ENCODE results near the gene C1QTNF1.

C1QTNF1 gene

GRCh38 chr17:79042421-79043190 is 18.6 kb downstream of the C1QTNF1 start:
- FAIRE-seq, result no peak

DNA sequence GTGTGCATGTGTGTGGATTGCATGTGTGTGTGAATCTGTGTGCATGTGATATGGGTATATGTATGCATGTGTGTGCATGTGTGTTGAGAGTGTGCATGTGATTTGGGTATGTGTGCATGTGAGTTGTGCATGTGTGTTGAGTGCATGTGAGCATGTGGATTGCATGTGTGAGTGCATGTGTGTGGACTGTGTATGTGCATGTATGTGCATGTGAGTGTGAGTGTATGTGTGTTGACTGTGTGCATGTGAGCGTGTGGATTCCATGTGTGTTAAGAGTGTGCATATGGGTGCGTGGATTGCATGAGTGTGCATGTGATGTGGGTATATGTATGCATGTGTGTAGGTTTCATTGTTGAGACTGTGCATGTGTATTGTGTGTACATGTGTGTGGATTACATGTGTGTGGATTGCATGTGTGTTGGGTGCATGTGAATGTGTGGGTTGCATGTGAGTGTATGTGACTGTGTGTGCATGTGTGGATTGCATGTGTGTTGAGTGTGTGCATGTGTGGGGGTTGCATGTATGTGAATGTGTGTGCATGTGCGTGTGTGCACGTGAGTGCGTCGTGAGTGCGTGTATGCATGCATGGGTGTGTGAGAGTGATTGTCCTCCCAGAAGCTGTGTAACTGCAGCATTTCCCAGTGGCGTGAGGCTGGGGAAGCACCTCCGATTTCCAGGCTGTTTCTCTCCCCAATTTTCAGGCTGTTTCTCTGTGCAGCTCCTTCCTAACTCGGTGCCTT is 19.4 kb downstream of the C1QTNF1 start:
- FAIRE-seq, result no peak

- FAIRE-seq, result no peak
These were observed 20.0 kb downstream of the C1QTNF1 start for GRCh38 chr17:79043931-79044320.

DNA sequence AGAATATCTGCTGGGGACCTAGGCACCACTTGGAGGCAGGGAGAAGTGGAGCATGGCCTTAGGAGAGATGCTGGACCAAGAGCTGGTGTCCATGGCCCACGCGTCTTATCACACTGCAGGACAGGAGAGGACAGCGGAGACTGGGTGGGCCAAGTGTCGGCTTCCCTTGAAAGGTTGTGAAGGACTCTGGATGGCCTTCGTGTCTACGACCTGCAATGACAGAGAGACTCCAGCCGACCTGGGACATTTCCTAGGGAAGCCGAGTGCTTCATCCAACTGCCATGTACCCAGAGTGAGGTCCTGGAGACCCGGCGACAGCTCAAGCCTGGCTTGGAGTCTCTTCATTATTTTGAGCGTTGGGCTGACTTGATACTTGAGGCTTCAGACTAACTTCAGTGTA is 20.5 kb downstream of the C1QTNF1 start:
- FAIRE-seq, result no peak

DNA sequence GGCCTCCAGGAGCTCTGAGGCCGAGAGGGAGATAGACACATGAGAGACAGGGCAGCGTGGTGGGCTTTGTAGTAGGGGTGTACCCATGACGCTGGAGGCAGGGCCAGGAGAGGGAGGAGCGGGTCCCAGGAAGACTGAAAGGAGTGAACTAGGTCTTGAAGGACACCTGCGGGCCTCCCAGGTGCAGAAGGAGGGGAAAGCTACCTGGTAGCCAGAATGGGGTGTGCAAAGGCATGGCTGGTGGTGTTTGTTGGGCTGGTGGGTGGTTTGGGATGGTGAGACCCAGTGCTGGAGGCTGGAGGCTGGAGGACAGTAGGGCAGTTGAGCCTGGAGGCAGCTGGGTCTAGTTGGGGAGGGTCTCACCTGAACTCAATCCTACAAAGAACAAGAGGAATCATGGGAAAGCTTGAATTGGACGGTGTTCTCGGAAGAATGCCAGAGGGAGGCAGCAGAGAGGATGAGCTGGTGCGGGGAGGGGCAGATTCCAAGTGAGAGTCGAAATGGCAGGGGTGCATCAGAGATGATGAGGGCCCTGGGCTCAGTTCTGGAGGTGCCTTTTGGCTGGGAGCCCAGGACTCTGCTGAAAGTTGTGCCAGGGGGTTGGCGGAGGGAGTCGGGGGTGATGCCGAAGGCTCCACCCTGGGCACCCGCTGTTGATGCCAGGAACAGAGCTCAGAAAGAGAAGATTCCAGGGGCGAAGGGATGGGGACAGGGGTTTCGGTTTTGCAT is 21.2 kb downstream of the C1QTNF1 start:
- no peak for FAIRE-seq

DNA sequence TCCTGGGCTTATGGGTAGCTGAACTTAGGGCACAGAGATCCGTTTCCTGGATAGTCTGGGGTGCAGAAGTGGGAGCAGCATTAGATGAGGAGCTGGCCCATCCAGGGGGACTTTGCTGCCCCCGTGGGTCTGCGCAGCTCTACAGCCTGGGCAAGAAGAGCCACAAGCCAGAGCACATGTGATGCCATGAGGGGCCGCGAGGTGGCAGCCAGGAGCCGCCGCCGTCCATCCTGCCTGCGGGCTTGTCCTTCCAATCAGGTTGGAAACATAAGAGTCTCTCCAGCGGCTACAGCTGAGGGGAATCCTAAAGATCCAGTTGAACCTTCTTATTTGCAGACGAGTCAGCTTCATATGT is 21.9 kb downstream of the C1QTNF1 start:
- no peak for FAIRE-seq

DNA sequence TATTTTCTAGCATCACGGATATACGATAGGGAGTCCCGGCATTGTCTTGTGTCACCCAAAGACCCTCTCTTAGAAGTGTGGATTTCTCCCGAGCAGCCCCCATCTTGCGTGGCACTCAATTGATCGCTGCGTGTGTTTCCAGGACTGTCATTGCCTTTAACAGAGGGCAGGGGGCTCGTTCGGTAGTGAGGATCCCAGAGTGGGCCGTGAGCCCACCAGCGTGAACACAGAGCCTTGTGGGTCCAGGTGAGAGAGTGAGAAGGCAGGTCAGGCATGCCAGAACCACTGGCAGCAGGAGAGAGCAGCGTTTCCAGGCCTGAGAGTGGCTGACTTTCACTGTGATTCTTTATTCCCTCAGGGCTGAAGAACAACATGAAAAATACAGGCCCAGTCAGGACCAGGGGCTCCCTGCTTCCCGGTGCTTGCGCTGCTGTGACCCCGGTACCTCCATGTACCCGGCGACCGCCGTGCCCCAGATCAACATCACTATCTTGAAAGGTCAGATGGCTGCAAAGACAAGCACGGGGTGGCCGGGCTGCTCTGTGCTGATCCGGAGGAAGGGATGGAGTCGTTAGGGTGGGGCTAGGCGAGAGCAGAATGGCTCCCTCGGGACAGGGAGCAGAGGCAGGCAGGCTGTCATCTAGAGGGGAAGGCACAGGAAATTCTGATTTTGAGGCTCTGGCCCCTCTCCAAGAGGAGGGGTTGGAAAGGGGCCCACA is 22.4 kb downstream of the C1QTNF1 start:
- no peak for FAIRE-seq

- FAIRE-seq, result no peak
These were observed 22.9 kb downstream of the C1QTNF1 start for GRCh38 chr17:79046916-79047280.

DNA sequence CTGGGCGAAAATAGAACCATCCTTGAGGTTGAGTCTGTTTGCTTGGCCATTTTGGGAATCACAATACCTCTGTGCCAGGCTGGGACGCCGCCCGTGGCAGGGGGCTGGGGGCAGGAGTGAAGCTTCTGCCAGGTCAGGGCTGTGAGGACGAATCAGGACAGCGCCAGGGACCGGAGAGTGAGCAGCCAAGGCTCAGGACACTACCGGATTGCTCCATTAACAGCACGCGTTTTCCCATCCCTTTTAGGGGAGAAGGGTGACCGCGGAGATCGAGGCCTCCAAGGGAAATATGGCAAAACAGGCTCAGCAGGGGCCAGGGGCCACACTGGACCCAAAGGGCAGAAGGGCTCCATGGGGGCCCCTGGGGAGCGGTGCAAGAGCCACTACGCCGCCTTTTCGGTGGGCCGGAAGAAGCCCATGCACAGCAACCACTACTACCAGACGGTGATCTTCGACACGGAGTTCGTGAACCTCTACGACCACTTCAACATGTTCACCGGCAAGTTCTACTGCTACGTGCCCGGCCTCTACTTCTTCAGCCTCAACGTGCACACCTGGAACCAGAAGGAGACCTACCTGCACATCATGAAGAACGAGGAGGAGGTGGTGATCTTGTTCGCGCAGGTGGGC is 23.4 kb downstream of the C1QTNF1 start:
- FAIRE-seq, result no peak

- FAIRE-seq, result no peak
These were observed 24.2 kb downstream of the C1QTNF1 start for GRCh38 chr17:79047923-79048825.

- no peak for FAIRE-seq
These were observed 25.1 kb downstream of the C1QTNF1 start for GRCh38 chr17:79048826-79049755.

DNA sequence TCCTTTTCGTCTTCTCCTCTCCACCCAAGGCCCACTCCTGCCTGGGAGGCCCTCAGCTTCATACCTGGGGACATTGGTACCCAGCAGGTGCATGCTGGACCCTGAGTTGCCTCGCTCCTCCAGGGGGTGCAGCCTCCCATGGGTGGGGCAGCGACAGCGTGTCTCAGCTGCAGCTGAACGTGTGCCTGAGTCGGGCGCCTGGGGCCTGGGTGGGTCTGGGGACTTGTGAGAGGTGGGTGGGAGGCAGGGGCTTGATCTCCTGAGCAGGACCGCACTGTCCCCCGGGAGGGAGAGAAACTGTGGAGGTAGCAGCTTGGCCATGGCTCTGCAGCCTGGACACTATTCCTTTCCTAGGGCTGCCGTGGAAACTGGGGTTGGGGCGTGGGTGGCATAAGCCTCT is 25.9 kb downstream of the C1QTNF1 start:
- no peak for FAIRE-seq

- FAIRE-seq, result no peak
These were observed 26.6 kb downstream of the C1QTNF1 start for GRCh38 chr17:79050551-79050950.

DNA sequence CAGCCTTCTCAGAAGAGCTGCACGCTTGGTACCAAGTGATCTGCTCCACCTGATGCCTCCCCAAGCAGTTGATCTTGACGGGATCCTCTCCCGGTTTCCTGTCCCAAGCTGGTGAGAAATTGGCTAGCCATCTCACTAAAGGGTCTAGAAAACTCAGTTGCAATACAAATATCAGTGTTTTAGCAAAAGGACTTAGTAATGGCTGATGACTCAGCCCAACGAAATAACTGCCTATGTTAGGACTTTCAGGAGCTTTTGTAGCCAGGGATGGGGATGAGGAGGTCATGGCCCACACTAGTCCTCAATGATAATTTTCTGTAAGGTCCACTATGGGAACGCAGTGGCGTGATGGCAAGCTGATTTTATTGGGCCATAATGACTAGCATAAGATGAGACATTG is 27.3 kb downstream of the C1QTNF1 start:
- no peak for FAIRE-seq

GRCh38 chr17:79052131-79052530 is 28.2 kb downstream of the C1QTNF1 start:
- FAIRE-seq, result no peak

DNA sequence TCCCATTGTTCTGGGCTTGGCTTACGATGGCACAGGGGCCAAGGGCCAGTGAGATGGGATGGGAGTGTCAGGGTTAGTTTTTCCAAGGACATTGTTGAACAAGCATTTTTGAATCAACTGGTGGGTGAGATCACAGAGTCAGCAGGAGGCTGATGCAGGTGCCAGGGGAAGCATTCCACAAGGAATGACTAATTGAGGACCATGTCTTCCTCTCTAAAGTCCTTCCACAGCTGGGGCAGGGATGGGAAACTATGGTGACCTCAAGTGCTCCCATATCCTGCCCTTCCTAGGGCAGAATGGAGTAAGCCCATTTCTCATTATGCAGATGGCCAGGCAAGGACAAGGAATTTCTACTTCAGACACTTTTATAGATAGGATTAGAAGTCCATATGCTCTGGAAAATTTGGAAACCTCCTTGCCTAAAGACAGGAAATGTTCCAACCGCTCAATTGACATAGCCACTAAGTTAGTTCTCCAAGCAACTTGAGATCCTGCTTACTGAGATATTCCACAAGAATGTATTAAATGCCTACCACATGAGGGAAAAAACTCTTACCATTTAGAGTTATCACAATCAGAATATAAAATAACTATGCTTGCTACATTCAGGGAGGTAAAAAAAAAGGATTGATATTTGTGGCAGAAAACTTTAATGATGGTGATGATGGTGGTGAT is 29.4 kb downstream of the C1QTNF1 start:
- no peak for FAIRE-seq

DNA sequence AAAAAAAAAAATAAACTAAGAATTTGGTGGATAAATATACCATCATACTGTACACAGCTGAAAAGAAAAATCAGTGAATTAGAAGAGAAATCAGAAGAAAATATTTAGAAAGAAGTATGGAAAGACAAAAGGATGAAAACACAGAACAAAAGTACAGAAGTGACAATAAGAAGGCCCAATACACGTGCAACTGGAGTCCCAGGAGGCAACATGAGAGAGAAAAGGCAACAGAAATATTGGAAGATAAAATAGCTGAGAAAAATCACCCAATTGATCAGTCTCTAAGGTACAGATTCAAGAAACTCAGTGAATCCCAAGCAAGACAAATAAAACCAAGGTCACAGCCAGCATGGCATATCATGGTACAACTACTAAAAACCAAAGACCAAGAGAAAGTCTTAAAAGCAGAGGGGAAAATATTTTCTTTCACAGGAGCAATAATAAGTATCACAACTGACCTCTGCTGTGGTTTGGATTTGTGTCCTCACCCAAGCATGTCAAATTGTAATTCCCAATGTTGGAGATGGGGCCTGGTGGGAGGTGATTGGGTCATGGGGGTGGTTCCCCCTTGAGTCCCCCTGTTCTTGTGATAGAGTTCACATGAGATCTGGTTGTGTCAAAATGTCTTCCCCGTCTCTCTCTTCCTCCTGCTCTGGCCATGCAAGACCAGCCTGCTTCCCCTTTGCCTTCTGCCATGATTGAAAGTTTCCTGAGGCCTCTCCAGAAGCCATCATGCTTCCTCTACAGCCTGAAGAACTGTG is 30.4 kb downstream of the C1QTNF1 start:
- FAIRE-seq, result no peak

DNA sequence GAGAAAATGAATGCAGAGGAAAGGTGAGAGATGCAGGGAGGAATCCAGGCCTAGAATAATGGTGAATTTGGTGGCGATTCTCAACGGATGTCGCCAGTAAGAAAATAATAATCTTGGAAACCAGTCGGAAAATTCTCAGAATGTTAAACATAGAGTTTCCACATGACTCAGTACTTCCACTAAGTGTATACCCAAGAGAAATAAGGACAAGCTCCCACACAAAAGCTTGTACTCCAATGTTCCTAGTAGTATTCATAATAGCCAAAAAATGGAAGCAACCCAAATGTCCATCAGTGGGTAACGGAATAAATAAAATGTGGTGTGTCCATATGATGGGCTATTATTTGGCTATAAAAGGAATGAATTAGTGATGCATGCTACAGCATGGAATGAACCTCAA is 31.2 kb downstream of the C1QTNF1 start:
- no peak for FAIRE-seq
